Neural progenitor cell (in vitro differentiated cells): Measurements from ENCODE around the gene TMEM131L. TPM values are rescaled to one million over a fixed set of nuclear protein-coding genes. Genes with fewer than 3 reads are reported as not detected.
A peak's percentile ranks its signal among the peaks of the same experiment; 100 is the strongest.

Experiments used
- DNase-seq: peaks from one replicate; pipeline ENCODE4 v3.0.0-alpha.2; 2016; ENCODE audit warnings: low spot score
- H2AFZ ChIP-seq: fragments of 200-600 bp; sonication (generic); replicated peaks from 2 replicates; pipeline ENCODE4 v1.6.1; 2016; ENCODE audit warnings: antibody characterized with exemption
- H3F3A ChIP-seq: fragments of 200-600 bp; sonication (generic); 2 replicates; pipeline ENCODE4 v1.6.1; 2016; ENCODE audit warnings: antibody characterized with exemption, low read depth
- H3K27ac ChIP-seq: fragments of 200-600 bp; sonication (generic); 2 replicates; pipeline ENCODE4 v1.5.1; 2016; ENCODE audit warnings: mild to moderate bottlenecking
- H3K27me3 ChIP-seq: fragments of 200-600 bp; sonication (generic); 2 replicates; pipeline ENCODE4 v1.6.1; 2016; ENCODE audit warnings: mild to moderate bottlenecking, moderate library complexity
- H3K36me3 ChIP-seq: fragments of 200-600 bp; sonication (generic); 2 replicates; pipeline ENCODE4 v1.5.1; 2016
- H3K4me1 ChIP-seq: fragments of 200-600 bp; sonication (generic); 2 replicates; pipeline ENCODE4 v1.6.1; 2016; ENCODE audit warnings: mixed run types
- H3K4me2 ChIP-seq: fragments of 200-600 bp; sonication (generic); 2 replicates; pipeline ENCODE4 v1.6.1; 2016
- H3K4me3 ChIP-seq: fragments of 200-600 bp; sonication (generic); 2 replicates; pipeline ENCODE4 v1.5.1; 2016
- H3K79me2 ChIP-seq: fragments of 200-600 bp; sonication (generic); 2 replicates; pipeline ENCODE4 v1.6.1; 2016; ENCODE audit warnings: low read depth
- H3K9ac ChIP-seq: fragments of 200-600 bp; sonication (generic); 2 replicates; pipeline ENCODE4 v1.6.1; 2016
- H3K9me3 ChIP-seq: fragments of 200-600 bp; sonication (generic); 2 replicates; pipeline ENCODE4 v1.5.1; 2016; ENCODE audit warnings: low read depth
- H4K20me1 ChIP-seq: fragments of 200-600 bp; sonication (generic); 2 replicates; pipeline ENCODE4 v1.6.1; 2016; ENCODE audit warnings: low read depth
- H3K27ac Mint-ChIP-seq: 3 replicates; pipeline ENCODE4 v1.8.0; 2021; ENCODE audit warnings: mixed read lengths
- H3K27me3 Mint-ChIP-seq: 2 replicates; pipeline ENCODE4 v1.8.0; 2022; ENCODE audit warnings: low read depth, mild to moderate bottlenecking, inconsistent platforms, moderate library complexity, mixed read lengths; ENCODE audit not compliant: insufficient read depth
- H3K36me3 Mint-ChIP-seq: 3 replicates; pipeline ENCODE4 v1.8.0; 2021; ENCODE audit warnings: mixed read lengths
- H3K4me1 Mint-ChIP-seq: 3 replicates; pipeline ENCODE4 v1.8.0; 2021; ENCODE audit warnings: mixed read lengths
- H3K4me3 Mint-ChIP-seq: 3 replicates; pipeline ENCODE4 v1.8.0; 2021; ENCODE audit warnings: mild to moderate bottlenecking, moderate library complexity, mixed read lengths
- H3K9me3 Mint-ChIP-seq: 3 replicates; pipeline ENCODE4 v1.8.0; 2020; ENCODE audit warnings: mixed read lengths
- CTCF ChIP-seq: fragments of 200-600 bp; sonication (generic); IDR thresholded peaks from 2 replicates; pipeline ENCODE4 v1.5.1; 2017; ENCODE audit warnings: antibody characterized with exemption, mild to moderate bottlenecking
- EZH2 ChIP-seq: fragments of 200-600 bp; sonication (generic); IDR thresholded peaks from 2 replicates; pipeline ENCODE4 v1.6.1; 2017; ENCODE audit warnings: antibody characterized with exemption, mild to moderate bottlenecking, moderate library complexity
- EZH2phosphoT487 ChIP-seq: fragments of 200-600 bp; sonication (generic); IDR thresholded peaks from 2 replicates; pipeline ENCODE4 v1.6.1; 2017; ENCODE audit warnings: antibody characterized with exemption
- total RNA-seq: library from RNA; depleted of rRNA; stranded (reverse); fragments of >200 nt; gene quantifications from 2 replicates; pipeline ENCODE4 v1.2.3, GENCODE V29; 2015; ENCODE audit warnings: low replicate concordance

TMEM131L gene
- total RNA-seq, 1 donor from 2014 or later, result 14.8 TPM

GRCh38 chr4:153485860-153486259 lies 19.7 kb downstream of the TMEM131L start:
- DNase-seq, result no peak

GRCh38 chr4:153486281-153487151 lies 20.4 kb downstream of the TMEM131L start:
- H3K9me3 ChIP-seq, result no peaks in the 10 kb centered on the region
- no peak overlapping the region for H2AFZ ChIP-seq
- H3K9me3 Mint-ChIP-seq, result no peaks in the 10 kb centered on the region
- peak; percentile 36 for DNase-seq
- H3K27ac Mint-ChIP-seq, result no peak overlapping the region
- H3K36me3 Mint-ChIP-seq, result peaks cover 4% of the 10 kb centered on the region
- peaks cover 12% of the 10 kb centered on the region for H3F3A ChIP-seq
- no peak overlapping the region for H3K4me3 Mint-ChIP-seq
- TF ChIP-seq EZH2phosphoT487, result no peak
- TF ChIP-seq CTCF, result no peak
- no peak for TF ChIP-seq EZH2
- H3K27me3 Mint-ChIP-seq, result no peaks in the 10 kb centered on the region
- peaks cover 42% of the 10 kb centered on the region for H3K4me1 Mint-ChIP-seq
- no peak overlapping the region for H3K4me3 ChIP-seq
- H3K9ac ChIP-seq, result no peak overlapping the region
- H3K4me1 ChIP-seq, result peaks cover 38% of the 10 kb centered on the region
- peaks cover 19% of the 10 kb centered on the region for H3K79me2 ChIP-seq
- peak overlapping the region; percentile 11 for H3K4me2 ChIP-seq
- H3K27ac ChIP-seq, result no peak overlapping the region
- no peaks in the 10 kb centered on the region for H3K27me3 ChIP-seq
- no peaks in the 10 kb centered on the region for H3K36me3 ChIP-seq
- H4K20me1 ChIP-seq, result peaks cover 48% of the 10 kb centered on the region

More at GRCh38 chr4:153485860-153486259, 19.7 kb downstream of the TMEM131L start:
- TF ChIP-seq EZH2phosphoT487 (no peak), EZH2 (no peak), CTCF (no peak)
- no peak overlapping the region for H3K9ac ChIP-seq
- no peaks in the 10 kb centered on the region for H3K36me3 ChIP-seq
- H3F3A ChIP-seq, result peaks cover 12% of the 10 kb centered on the region
- no peaks in the 10 kb centered on the region for H3K9me3 ChIP-seq
- H4K20me1 ChIP-seq, result peaks cover 45% of the 10 kb centered on the region
- H3K4me1 ChIP-seq, result peaks cover 38% of the 10 kb centered on the region
- no peak overlapping the region for H2AFZ ChIP-seq
- H3K9me3 Mint-ChIP-seq, result no peaks in the 10 kb centered on the region
- no peak overlapping the region for H3K27ac ChIP-seq
- no peak overlapping the region for H3K4me3 ChIP-seq
- H3K4me3 Mint-ChIP-seq, result no peak overlapping the region
- H3K4me2 ChIP-seq, result peak overlapping the region; percentile 11
- H3K79me2 ChIP-seq, result peaks cover 14% of the 10 kb centered on the region
- H3K27ac Mint-ChIP-seq, result no peak overlapping the region
- no peaks in the 10 kb centered on the region for H3K27me3 ChIP-seq
- peaks cover 6% of the 10 kb centered on the region for H3K36me3 Mint-ChIP-seq
- peaks cover 42% of the 10 kb centered on the region for H3K4me1 Mint-ChIP-seq
- peaks cover under 1% of the 10 kb centered on the region for H3K27me3 Mint-ChIP-seq

GRCh38 chr4:153488006-153488891 lies 22.1 kb downstream of the TMEM131L start:
- peaks cover 12% of the 10 kb centered on the region for H3F3A ChIP-seq
- peak; percentile 33 for DNase-seq
- Mint-ChIP-seq H3K36me3 (peaks cover 2% of the 10 kb centered on the region), H3K27ac (peak overlapping the region; percentile 42), H3K4me3 (no peak overlapping the region), H3K27me3 (no peaks in the 10 kb centered on the region), H3K4me1 (peaks cover 42% of the 10 kb centered on the region), H3K9me3 (no peaks in the 10 kb centered on the region)
- H3K4me1 ChIP-seq, result peaks cover 38% of the 10 kb centered on the region
- peak overlapping the region; percentile 22 for H3K4me2 ChIP-seq
- H2AFZ ChIP-seq, result no peak overlapping the region
- H3K36me3 ChIP-seq, result no peaks in the 10 kb centered on the region
- no peak overlapping the region for H3K27ac ChIP-seq
- no peaks in the 10 kb centered on the region for H3K27me3 ChIP-seq
- no peak overlapping the region for H3K4me3 ChIP-seq
- H3K9me3 ChIP-seq, result no peaks in the 10 kb centered on the region
- no peak overlapping the region for H3K9ac ChIP-seq
- no peak for TF ChIP-seq EZH2phosphoT487
- no peak for TF ChIP-seq EZH2
- TF ChIP-seq CTCF, result no peak
- H3K79me2 ChIP-seq, result peaks cover 29% of the 10 kb centered on the region
- H4K20me1 ChIP-seq, result peaks cover 48% of the 10 kb centered on the region
